Measurements from ENCODE around the gene PRKD1.

DNA sequence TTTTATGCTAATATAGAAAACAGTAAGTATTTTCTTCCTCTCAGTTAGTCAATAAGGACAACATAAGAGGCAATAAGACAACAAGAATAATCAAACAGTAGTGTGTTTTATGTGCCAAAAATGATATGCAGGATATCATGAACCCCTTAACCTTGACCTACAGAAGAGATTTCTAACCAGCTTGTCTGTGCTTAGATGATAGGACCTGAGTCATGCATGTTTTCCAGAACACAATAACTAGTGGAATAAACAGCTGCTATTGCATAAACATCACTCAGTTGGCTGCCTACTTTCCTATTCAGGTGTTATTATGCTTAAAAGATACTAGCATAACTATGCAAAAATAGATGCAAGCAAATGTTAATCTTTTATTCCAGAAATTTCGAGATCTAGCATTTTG is 282.5 kb downstream of the PRKD1 start:
- TF ChIP-seq CTCF (conservative IDR thresholded peaks at IDR 0.05; ENCODE audit: low read depth, low read length) (no peak), EZH2phosphoT487 (IDR thresholded peaks at IDR 0.05; ENCODE audit: borderline replicate concordance, low read length) (no peak), EZH2 (IDR thresholded peaks at IDR 0.05; ENCODE audit: low read length, unreplicated experiment) (no peak)
